Loucy (cell line): ENCODE data around the gene CNTN4.

ENCODE experiments used
- EZH2phosphoT487 ChIP-seq: fragments of 200-600 bp; IDR thresholded peaks from 2 replicates; pipeline ENCODE4 v1.6.1; 2018; ENCODE audit warnings: antibody characterized with exemption, mild to moderate bottlenecking, moderate library complexity, borderline replicate concordance
- TF ChIP-seq, protein P1 (sequence below): fragments of 200-600 bp; sonication (generic); conservative IDR thresholded peaks from 2 replicates; pipeline ENCODE4 v1.5.1; 2014; ENCODE audit warnings: mild to moderate bottlenecking, antibody characterized with exemption, low read length

DNA sequence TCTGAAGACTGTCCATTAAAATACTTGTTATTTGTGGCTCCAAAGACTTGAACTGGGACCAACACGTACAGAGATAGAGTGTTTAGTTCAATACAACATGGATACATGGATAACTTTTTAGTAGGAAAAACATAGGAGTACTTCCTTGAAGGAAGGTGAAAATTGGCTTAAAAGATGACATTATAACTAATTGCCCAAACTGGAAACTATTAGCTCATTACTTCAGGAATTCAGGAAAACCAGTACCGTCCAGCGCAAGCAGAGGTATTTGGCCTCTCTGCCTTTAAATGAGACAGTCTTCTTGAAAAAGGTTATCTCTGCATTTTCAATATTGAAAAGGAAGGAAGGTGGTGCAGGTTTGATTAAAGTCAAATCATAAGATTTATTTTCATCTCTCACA lies 777.0 kb downstream of the CNTN4 start:
- TF ChIP-seq, protein P1, sequence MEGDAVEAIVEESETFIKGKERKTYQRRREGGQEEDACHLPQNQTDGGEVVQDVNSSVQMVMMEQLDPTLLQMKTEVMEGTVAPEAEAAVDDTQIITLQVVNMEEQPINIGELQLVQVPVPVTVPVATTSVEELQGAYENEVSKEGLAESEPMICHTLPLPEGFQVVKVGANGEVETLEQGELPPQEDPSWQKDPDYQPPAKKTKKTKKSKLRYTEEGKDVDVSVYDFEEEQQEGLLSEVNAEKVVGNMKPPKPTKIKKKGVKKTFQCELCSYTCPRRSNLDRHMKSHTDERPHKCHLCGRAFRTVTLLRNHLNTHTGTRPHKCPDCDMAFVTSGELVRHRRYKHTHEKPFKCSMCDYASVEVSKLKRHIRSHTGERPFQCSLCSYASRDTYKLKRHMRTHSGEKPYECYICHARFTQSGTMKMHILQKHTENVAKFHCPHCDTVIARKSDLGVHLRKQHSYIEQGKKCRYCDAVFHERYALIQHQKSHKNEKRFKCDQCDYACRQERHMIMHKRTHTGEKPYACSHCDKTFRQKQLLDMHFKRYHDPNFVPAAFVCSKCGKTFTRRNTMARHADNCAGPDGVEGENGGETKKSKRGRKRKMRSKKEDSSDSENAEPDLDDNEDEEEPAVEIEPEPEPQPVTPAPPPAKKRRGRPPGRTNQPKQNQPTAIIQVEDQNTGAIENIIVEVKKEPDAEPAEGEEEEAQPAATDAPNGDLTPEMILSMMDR: no peak
- no peak for TF ChIP-seq EZH2phosphoT487
